AG04449 (cell line): ENCODE results near the gene BBX.

ENCODE experiments used
- CTCF ChIA-PET: fragments of 350-600 bp; formaldehyde crosslinking; extraction: SDS; loops from one replicate; lab custom pipeline; 2021; ENCODE audit warnings: antibody characterized with exemption; lab: Yijun Ruan, JAX
- POLR2A ChIA-PET: fragments of 400-600, 350-600 bp; formaldehyde crosslinking; extraction: SDS; loops from one replicate; lab custom pipeline; 2020; ENCODE audit warnings: antibody characterized with exemption, inconsistent platforms; lab: Yijun Ruan, JAX
- DNase-seq: peaks from one replicate; pipeline ENCODE4 v3.0.0-alpha.2; 2010; ENCODE audit warnings: low read depth, low spot score
- H3K4me3 ChIP-seq: 2 replicates; pipeline ENCODE4 v1.5.1; 2011; ENCODE audit warnings: low read depth, mild to moderate bottlenecking, control low read depth, low read length
- TF ChIP-seq, protein P1 (sequence below): IDR thresholded peaks from one replicate; pipeline ENCODE4 v1.5.1; 2011; ENCODE audit warnings: mild to moderate bottlenecking, moderate library complexity, low read length, control low read depth, inconsistent platforms; ENCODE audit not compliant: insufficient read depth; ENCODE audit errors: missing control alignments

Gene BBX

DNA sequence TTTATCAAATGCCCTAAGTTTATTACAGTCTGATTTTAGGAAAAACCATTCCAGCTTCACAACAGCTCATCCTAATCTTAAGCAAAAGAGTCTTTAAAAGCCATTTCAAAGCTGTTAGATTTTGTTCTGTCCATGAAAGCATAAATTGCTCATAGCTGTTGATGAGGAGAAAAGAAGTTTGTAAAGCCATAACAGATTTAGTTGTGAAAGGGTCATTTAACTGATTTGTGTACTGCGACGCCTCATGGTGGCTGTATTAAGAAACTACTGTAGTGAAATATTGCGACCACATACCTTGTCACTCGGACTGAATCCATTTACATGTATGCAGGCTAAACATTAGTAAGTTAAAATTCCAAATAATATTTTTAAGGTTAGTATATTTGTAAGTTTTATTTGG lies 20.9 kb downstream of the BBX start:
- DNase-seq, result no peak
- TF ChIP-seq, protein P1, sequence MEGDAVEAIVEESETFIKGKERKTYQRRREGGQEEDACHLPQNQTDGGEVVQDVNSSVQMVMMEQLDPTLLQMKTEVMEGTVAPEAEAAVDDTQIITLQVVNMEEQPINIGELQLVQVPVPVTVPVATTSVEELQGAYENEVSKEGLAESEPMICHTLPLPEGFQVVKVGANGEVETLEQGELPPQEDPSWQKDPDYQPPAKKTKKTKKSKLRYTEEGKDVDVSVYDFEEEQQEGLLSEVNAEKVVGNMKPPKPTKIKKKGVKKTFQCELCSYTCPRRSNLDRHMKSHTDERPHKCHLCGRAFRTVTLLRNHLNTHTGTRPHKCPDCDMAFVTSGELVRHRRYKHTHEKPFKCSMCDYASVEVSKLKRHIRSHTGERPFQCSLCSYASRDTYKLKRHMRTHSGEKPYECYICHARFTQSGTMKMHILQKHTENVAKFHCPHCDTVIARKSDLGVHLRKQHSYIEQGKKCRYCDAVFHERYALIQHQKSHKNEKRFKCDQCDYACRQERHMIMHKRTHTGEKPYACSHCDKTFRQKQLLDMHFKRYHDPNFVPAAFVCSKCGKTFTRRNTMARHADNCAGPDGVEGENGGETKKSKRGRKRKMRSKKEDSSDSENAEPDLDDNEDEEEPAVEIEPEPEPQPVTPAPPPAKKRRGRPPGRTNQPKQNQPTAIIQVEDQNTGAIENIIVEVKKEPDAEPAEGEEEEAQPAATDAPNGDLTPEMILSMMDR, result no peak
- no peak overlapping the region for H3K4me3 ChIP-seq
- ChIA-PET CTCF (interaction anchor here (1.1 to 3.3 kb wide), 5 partner anchors 11 to 308 kb away, joined by 4 to 11 read pairs (median 8); no protein-coding TSS in a partner anchor), POLR2A (no interaction called here)

DNA sequence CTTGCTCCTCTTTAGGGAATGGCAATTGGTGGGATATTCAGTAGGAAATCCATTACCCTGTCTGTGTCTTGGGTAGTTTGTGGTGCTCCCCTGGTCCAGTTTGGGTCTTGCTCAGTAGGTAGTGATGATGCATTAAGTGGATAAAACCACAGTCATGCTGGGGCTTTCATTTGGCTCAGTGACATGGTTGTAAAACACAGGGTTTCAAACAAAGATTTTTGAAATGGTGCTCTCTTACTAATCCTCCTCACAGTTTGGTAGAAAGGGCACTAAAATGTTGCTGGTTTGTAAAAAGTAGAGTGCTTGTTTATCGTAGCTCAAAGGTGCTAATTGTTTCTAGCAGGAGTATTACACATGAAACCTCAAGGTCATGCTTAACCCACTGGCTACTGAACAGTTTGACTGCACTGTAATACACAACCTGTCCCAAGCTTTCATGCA lies 22.9 kb downstream of the BBX start:
- POLR2A ChIA-PET, result no interaction called here
- CTCF ChIA-PET, result interaction anchor here (0.8 to 3.3 kb wide), 5 partner anchors 9 to 311 kb away, joined by 3 to 8 read pairs (median 3); no protein-coding TSS in a partner anchor
- TF ChIP-seq, protein P1, result no peak
- H3K4me3 ChIP-seq, result no peak overlapping the region
- no peak for DNase-seq

DNA sequence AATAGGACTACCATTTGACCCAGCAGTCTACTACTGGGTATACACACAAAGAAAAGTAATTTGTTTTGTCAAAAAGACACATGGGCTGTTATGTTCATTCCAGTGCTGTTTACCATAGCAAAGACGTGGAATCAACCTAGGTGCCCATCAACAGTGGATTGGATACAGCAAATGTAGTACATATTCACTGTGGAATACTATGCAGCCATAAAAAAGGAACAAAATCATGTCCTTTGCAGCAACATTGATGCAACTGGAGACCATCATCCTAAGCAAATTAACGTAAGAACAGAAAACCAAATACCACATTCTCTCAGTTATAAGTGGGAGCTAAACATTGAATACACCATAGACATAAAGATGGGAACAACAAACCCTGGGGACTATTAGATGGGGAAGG lies 25.8 kb downstream of the BBX start:
- TF ChIP-seq, protein P1, result no peak
- POLR2A ChIA-PET, result no interaction called here
- no peak for DNase-seq
- CTCF ChIA-PET, result interaction anchor here (1.0 to 1.3 kb wide), 2 partner anchors 140 to 313 kb away, joined by 3 to 4 read pairs; no protein-coding TSS in a partner anchor
- H3K4me3 ChIP-seq, result no peak overlapping the region

DNA sequence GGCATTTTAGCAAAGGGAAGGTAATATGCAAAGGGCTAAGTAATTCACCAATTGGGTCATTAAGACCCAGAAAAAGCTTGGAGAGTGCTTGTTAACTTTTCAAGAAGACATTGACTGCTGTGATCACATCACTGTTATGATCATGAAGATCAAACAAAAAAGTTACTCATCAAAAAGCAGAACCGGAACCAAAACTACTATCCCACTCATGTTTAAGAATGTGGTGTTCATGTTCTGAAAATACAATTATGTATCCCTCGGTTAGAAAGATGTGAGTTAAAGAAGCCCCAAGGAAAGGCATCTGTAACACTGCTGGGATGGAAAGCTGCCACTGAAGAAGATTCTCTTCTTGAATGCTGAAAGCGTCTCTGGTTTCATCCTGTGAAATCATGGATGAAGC lies 32.6 kb downstream of the BBX start:
- CTCF ChIA-PET, result interaction anchor here (1.0 to 2.2 kb wide), 5 partner anchors 11 to 283 kb away, joined by 3 to 8 read pairs (median 6); no protein-coding TSS in a partner anchor
- no peak overlapping the region for H3K4me3 ChIP-seq
- POLR2A ChIA-PET, result interaction anchor here (0.7 kb wide), 1 partner anchor 318 kb away, joined by 4 read pairs; no protein-coding TSS in a partner anchor
- DNase-seq, result no peak
- TF ChIP-seq, protein P1, result no peak

DNA sequence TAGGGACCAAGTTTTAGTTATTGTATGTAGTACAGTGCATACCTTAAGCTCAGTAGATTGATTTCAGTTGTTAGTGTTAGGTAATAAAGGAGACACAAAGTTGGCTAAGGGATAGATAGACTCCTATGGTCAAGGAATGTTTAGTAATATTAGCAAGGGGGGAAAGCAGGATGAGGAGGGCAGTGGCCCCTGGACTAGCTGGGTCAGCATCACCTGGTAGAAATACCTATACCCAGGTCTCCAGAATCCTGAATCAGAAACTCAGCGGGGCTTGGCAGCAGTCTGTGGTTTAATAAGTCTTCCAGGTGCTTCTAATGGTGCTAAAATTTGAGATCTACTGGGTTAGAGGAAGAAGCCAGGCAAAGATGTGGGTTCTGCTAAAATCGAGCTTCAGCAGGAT lies 35.0 kb downstream of the BBX start:
- CTCF ChIA-PET, result interaction anchor here (0.8 to 3.3 kb wide), 8 partner anchors 10 to 322 kb away, joined by 3 to 12 read pairs (median 3); no protein-coding TSS in a partner anchor
- H3K4me3 ChIP-seq, result no peak overlapping the region
- TF ChIP-seq, protein P1, result no peak
- POLR2A ChIA-PET, result no interaction called here
- DNase-seq, result no peak

DNA sequence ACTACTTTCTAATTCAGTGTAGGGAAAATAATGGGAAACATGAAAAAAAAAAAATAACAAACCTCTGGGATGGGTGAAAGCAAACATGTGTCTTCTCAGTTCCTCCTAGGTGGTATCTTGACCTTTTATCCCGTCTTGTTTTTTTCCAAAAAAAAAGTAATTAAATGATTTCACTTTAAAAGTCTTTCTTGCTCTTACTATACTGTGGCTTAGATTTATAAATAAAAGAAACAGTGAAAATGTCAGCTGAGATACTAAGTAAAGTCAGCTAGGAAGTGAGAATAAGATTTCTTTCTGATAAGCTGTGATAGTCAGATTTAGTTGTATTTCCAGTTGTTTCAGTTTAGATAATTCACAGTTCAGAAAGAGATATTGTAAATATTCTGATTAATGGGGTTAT lies 37.4 kb downstream of the BBX start:
- TF ChIP-seq, protein P1, result no peak
- ChIA-PET POLR2A (no interaction called here), CTCF (interaction anchor here (0.6 to 3.3 kb wide), 3 partner anchors 15 to 325 kb away, joined by 3 to 11 read pairs (median 7); no protein-coding TSS in a partner anchor)
- no peak for DNase-seq
- H3K4me3 ChIP-seq, result no peak overlapping the region
